K562 (cell line): Measurements from ENCODE around the gene NRXN3. TPM values are rescaled to one million over a fixed set of nuclear protein-coding genes. Genes with fewer than 3 reads are reported as not detected.

Experiments used
- ATAC-seq: fragments of 200-7000 bp; cut with Tn5 transposase; 3 replicates; pipeline ENCODE4 v1.9.1; 2020; ENCODE audit warnings: moderate library complexity
- BruUV-seq: library from RNA; stranded (reverse); fragments of 400-500 nt; replicated peaks from 2 replicates; lab custom pipeline; 2021; lab: Mats Ljungman, UMichigan
- CTCF ChIA-PET: fragments of 300-600 bp; formaldehyde crosslinking; extraction: SDS; loops from one replicate; lab custom pipeline; 2021; ENCODE audit warnings: low intra/inter-chr PET ratio; lab: Yijun Ruan, JAX
- POLR2A ChIA-PET: fragments of 300-600, 350-650 bp; sonication (Branson Sonifier 250); formaldehyde crosslinking; extraction: SDS; loops from one replicate; lab custom pipeline; 2021; ENCODE audit warnings: antibody characterized with exemption, inconsistent platforms; lab: Yijun Ruan, JAX
- DNase-seq, 4 experiments: peaks; one replicate each; pipeline versions ENCODE4 v3.0.0 to v3.0.0-alpha.2; 2011 to 2018; ENCODE audit warnings: low spot score in 3 of 4, mixed read lengths in 3 of 4; ENCODE audit errors: extremely low read depth in 1 of 4
- FAIRE-seq: peaks from 2 replicates; lab custom pipeline; 2011; peaks lifted over from hg19 to GRCh38; lab: Jason Lieb, UNC
- H2AFZ ChIP-seq: 2 replicates; pipeline ENCODE4 v1.6.0; 2011; ENCODE audit warnings: low read depth, low read length, control low read depth, inconsistent platforms
- H3K27ac ChIP-seq: fragments of 200-600 bp; 3 replicates; pipeline ENCODE4 v1.8.0; 2011; ENCODE audit warnings: low read depth, mild to moderate bottlenecking, control low read depth, inconsistent platforms, low read length, moderate library complexity, mixed read lengths; ENCODE audit errors: extremely low read depth
- H3K27me3 ChIP-seq, 2 experiments: fragments of 300-600 bp in 1 of 2; 2 replicates in 1 of 2; 3 replicates in 1 of 2; pipeline versions ENCODE4 v1.6.0 to v1.8.0; 2011; ENCODE audit warnings: inconsistent platforms in 2 of 2, low read length in 2 of 2, mild to moderate bottlenecking in 1 of 2, mixed read lengths in 1 of 2, moderate library complexity in 1 of 2; ENCODE audit not compliant: control insufficient read depth in 2 of 2, insufficient read depth in 2 of 2
- H3K36me3 ChIP-seq: fragments of 300-600 bp; 3 replicates; pipeline ENCODE4 v1.8.0; 2011; ENCODE audit warnings: mild to moderate bottlenecking, low read length, inconsistent platforms; ENCODE audit not compliant: control insufficient read depth, insufficient read depth
- H3K4me1 ChIP-seq, 2 experiments: fragments of 200-600 bp in 1 of 2; replicated peaks in 1 of 2; 2 replicates in 1 of 2; 3 replicates in 1 of 2; pipeline versions ENCODE4 v1.5.1 to v1.8.0; 2011; ENCODE audit warnings: inconsistent platforms in 2 of 2, low read length in 2 of 2, mild to moderate bottlenecking in 1 of 2, mixed read lengths in 1 of 2, moderate library complexity in 1 of 2; ENCODE audit not compliant: control insufficient read depth in 2 of 2, insufficient read depth in 2 of 2
- H3K4me2 ChIP-seq: 2 replicates; pipeline ENCODE4 v1.6.1; 2011; ENCODE audit warnings: low read length, control low read depth, inconsistent platforms, mixed read lengths; ENCODE audit not compliant: insufficient read depth
- H3K4me3 ChIP-seq: fragments of 200-600 bp; sonication (generic), shearing (Covaris generic); 2 replicates; pipeline ENCODE4 v1.5.1; 2016; ENCODE audit warnings: control low read depth, inconsistent platforms
- H3K79me2 ChIP-seq: fragments of 200-600 bp; 3 replicates; pipeline ENCODE4 v1.8.0; 2011; ENCODE audit warnings: low read length, inconsistent platforms; ENCODE audit not compliant: control insufficient read depth, insufficient read depth
- H3K9ac ChIP-seq, 2 experiments: 2 replicates each; pipeline versions ENCODE4 v1.6.0 to v1.6.1; 2011; ENCODE audit warnings: low read depth in 2 of 2, low read length in 2 of 2, control low read depth in 1 of 2, inconsistent platforms in 1 of 2, mild to moderate bottlenecking in 1 of 2, mixed read lengths in 1 of 2; ENCODE audit not compliant: insufficient read depth in 1 of 2
- H3K9me1 ChIP-seq: one replicate; pipeline ENCODE4 v1.6.0; 2011; ENCODE audit warnings: inconsistent platforms, mild to moderate bottlenecking, low read length, moderate library complexity; ENCODE audit not compliant: control insufficient read depth, insufficient read depth
- H3K9me3 ChIP-seq: replicated peaks from 2 replicates; pipeline ENCODE4 v1.5.1; 2011; ENCODE audit warnings: low read depth, low read length, inconsistent platforms; ENCODE audit not compliant: control insufficient read depth, insufficient read depth
- H4K20me1 ChIP-seq: replicated peaks from 2 replicates; pipeline ENCODE4 v1.6.1; 2011; ENCODE audit warnings: low read length, inconsistent platforms, mixed read lengths; ENCODE audit not compliant: control insufficient read depth, insufficient read depth
- CAMTA2 ChIP-seq: fragments of 250-450 bp; sonication (Bioruptor Pico); conservative IDR thresholded peaks from 2 replicates; pipeline ENCODE4 v1.5.1; 2022
- OTX1 ChIP-seq: fragments of 450-650 bp; formaldehyde crosslinking; IDR thresholded peaks from 2 replicates; pipeline ENCODE4 v1.4.0; 2022; ENCODE audit warnings: mild to moderate bottlenecking
- POLR2H ChIP-seq: IDR thresholded peaks from 2 replicates; pipeline ENCODE4 v1.6.1; 2016; ENCODE audit warnings: missing genetic modification characterization, low read depth, mild to moderate bottlenecking, control low read depth, missing compliant biosample characterization, moderate library complexity
- WGBS: fragments of 100-300 bp; shearing (Covaris generic); methylation state at CpG from one replicate; pipeline ENCODE4 v1.1.6; 2016; ENCODE audit warnings: low coverage, mixed read lengths; ENCODE audit not compliant: insufficient coverage; ENCODE audit errors: missing lambda C conversion rate; 5-methylcytosine and 5-hydroxymethylcytosine counted together
- in situ Hi-C: fragments of 300-500 bp; cut with MboI; formaldehyde crosslinking; loops from 4 replicates; pipeline ENCODE4 v1.15.0; 2018; ENCODE audit warnings: inconsistent platforms, mixed read lengths
- intact Hi-C: fragments of 100-400 bp; cut with micrococcal nuclease; formaldehyde crosslinking; loops from 2 replicates; pipeline ENCODE4 v1.14.2; 2022
- polyA plus RNA-seq, 8 experiments: library from polyadenylated mRNA; depleted of rRNA in 4 of 8; stranded (reverse) in 5 of 8; unstranded in 3 of 8; fragments of >200 nt; fragmentation: Nextera tagmentation in 2 of 8; fragmentation: Illumina TruSeq in 1 of 8; extraction: Ambion mirVana in 2 of 8; extraction: Trizol in 1 of 8; gene quantifications; 2 replicates each; pipeline versions ENCODE4 v1.2.1 to v1.2.3, GENCODE V29; 2011 to 2014; ENCODE audit warnings: inconsistent platforms in 1 of 8, missing spikeins in 1 of 8
- total RNA-seq, 7 experiments: library from RNA; depleted of rRNA in 6 of 7; stranded (reverse); fragments of >200 nt in 6 of 7; fragmentation: Illumina TruSeq in 2 of 7; extraction: Trizol in 2 of 7; gene quantifications; 2 replicates each; pipeline versions ENCODE4 v1.2.1 to v1.2.3, GENCODE V29; 2011 to 2021; ENCODE audit warnings: low replicate concordance in 1 of 7
- TF ChIP-seq, protein P1 (sequence below): sonication (generic); formaldehyde crosslinking; IDR thresholded peaks from 2 replicates; pipeline ENCODE4 v1.8.0; 2022; ENCODE audit warnings: mild to moderate bottlenecking, missing genetic modification reagents

The NRXN3 gene
- total and polyA plus RNA-seq, 9 of the 15 experiments (the other 6 are each of a cell fraction or from before 2014, with no cell fraction given): 0.09 TPM; not detected in 8

DNA sequence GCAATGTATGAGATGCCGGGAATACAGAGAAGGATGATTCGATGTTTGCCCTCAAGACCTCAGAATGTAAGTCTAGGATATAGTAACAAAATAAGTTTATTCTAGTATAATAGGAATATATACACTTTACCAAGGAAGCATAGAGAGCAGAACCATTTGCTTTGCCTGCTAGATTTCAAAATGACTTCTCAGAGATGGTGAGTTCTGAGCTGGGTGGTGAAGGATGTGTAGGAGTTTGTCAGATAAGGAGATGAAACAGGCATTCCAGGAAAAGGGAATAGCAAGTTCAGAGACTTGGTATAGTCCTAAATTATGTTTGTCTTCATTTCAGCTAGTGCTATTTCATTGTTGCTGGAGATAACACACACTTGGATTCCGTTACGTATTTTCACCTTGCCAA is 1385.3 kb downstream of the NRXN3 start (continued):
- TF ChIP-seq, protein P1, sequence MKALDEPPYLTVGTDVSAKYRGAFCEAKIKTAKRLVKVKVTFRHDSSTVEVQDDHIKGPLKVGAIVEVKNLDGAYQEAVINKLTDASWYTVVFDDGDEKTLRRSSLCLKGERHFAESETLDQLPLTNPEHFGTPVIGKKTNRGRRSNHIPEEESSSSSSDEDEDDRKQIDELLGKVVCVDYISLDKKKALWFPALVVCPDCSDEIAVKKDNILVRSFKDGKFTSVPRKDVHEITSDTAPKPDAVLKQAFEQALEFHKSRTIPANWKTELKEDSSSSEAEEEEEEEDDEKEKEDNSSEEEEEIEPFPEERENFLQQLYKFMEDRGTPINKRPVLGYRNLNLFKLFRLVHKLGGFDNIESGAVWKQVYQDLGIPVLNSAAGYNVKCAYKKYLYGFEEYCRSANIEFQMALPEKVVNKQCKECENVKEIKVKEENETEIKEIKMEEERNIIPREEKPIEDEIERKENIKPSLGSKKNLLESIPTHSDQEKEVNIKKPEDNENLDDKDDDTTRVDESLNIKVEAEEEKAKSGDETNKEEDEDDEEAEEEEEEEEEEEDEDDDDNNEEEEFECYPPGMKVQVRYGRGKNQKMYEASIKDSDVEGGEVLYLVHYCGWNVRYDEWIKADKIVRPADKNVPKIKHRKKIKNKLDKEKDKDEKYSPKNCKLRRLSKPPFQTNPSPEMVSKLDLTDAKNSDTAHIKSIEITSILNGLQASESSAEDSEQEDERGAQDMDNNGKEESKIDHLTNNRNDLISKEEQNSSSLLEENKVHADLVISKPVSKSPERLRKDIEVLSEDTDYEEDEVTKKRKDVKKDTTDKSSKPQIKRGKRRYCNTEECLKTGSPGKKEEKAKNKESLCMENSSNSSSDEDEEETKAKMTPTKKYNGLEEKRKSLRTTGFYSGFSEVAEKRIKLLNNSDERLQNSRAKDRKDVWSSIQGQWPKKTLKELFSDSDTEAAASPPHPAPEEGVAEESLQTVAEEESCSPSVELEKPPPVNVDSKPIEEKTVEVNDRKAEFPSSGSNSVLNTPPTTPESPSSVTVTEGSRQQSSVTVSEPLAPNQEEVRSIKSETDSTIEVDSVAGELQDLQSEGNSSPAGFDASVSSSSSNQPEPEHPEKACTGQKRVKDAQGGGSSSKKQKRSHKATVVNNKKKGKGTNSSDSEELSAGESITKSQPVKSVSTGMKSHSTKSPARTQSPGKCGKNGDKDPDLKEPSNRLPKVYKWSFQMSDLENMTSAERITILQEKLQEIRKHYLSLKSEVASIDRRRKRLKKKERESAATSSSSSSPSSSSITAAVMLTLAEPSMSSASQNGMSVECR (CRISPR knock-in tag): no peak

DNA sequence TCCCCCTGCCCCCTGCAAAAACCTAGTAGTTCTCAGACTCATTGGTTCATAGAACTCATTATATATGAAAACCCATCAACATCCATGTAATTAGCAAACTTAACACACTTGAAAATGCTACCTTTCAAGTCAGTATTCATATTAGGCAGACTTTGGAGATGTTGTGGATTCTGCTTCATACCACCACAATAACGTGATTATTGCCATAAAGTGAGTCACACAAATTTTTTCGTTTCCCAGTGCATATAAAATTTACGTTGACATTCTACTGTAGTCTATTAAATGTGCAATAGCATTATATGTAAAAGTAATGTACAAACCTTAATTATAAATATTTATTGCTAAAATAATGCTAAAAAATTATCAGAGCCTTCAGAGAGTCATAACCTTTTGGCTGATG is 1387.1 kb downstream of the NRXN3 start:
- ATAC-seq: no peak
- TF ChIP-seq OTX1 (CRISPR knock-in tag): no peak
- TF ChIP-seq CAMTA2 (CRISPR knock-in tag): no peak
- no peak for TF ChIP-seq POLR2H (tag)
- TF ChIP-seq, all 486 proteins: peak for 0
- Histone ChIP-seq H3K27me3 (no peaks in the 10 kb centered on the region), H3K36me3 (no peaks in the 10 kb centered on the region), H3K9me3 (no peaks in the 10 kb centered on the region), H3K9ac (no peak overlapping the region), H3K79me2 (no peaks in the 10 kb centered on the region), H3K4me1 (no peaks in the 10 kb centered on the region), H3K9me1 (no peaks in the 10 kb centered on the region), H2AFZ (no peak overlapping the region), H4K20me1 (no peaks in the 10 kb centered on the region), H3K27ac (no peak overlapping the region), H3K4me3 (no peak overlapping the region), H3K4me2 (no peak overlapping the region)
- DNase-seq (no peak), FAIRE-seq (no peak)
- POLR2A ChIA-PET: no interaction called here
- intact Hi-C loops (no loop called here), in situ Hi-C loops (no loop called here)
- CTCF ChIA-PET: no interaction called here
- WGBS: 3% methylated on average over 3 of the region's 3 CpGs
- no TSS peak for BruUV-seq
